GM12891 (cell line): ENCODE data around the gene MICAL3.

Experiments
- POLR2A ChIP-seq: IDR thresholded peaks from 2 replicates; pipeline ENCODE4 v1.6.1; 2011; ENCODE audit warnings: low read depth, low read length, control low read depth
- POLR2AphosphoS5 ChIP-seq: IDR thresholded peaks from 2 replicates; pipeline ENCODE4 v1.6.1; 2011; ENCODE audit warnings: low read depth, low read length, control low read depth
- POU2F2 ChIP-seq: IDR thresholded peaks from 2 replicates; pipeline ENCODE4 v1.6.1; 2011; ENCODE audit warnings: low read depth, mild to moderate bottlenecking, control low read depth, low read length, moderate library complexity
- TAF1 ChIP-seq: IDR thresholded peaks from 2 replicates; pipeline ENCODE4 v1.6.1; 2011; ENCODE audit warnings: low read depth, low read length, control low read depth

GRCh38 chr22:17897426-17897825, 126.9 kb downstream of the MICAL3 start:
- no peak for TF ChIP-seq TAF1
- no peak for TF ChIP-seq POLR2A
- TF ChIP-seq POU2F2: no peak
- no peak for TF ChIP-seq POLR2AphosphoS5
